ENCODE data around the gene ZBTB7A.

GRCh38 chr19:4090356-4091220, 23.9 kb upstream of the ZBTB7A start:
- TF ChIP-seq, protein P1, sequence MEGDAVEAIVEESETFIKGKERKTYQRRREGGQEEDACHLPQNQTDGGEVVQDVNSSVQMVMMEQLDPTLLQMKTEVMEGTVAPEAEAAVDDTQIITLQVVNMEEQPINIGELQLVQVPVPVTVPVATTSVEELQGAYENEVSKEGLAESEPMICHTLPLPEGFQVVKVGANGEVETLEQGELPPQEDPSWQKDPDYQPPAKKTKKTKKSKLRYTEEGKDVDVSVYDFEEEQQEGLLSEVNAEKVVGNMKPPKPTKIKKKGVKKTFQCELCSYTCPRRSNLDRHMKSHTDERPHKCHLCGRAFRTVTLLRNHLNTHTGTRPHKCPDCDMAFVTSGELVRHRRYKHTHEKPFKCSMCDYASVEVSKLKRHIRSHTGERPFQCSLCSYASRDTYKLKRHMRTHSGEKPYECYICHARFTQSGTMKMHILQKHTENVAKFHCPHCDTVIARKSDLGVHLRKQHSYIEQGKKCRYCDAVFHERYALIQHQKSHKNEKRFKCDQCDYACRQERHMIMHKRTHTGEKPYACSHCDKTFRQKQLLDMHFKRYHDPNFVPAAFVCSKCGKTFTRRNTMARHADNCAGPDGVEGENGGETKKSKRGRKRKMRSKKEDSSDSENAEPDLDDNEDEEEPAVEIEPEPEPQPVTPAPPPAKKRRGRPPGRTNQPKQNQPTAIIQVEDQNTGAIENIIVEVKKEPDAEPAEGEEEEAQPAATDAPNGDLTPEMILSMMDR (IDR thresholded peaks at IDR 0.05; ENCODE audit: insufficient read depth, low read length): no peak
- TF ChIP-seq POLR2AphosphoS5 (IDR thresholded peaks at IDR 0.05; ENCODE audit: low read depth) (no peak), GABPA (IDR thresholded peaks at IDR 0.05; ENCODE audit: low read depth) (no peak)

Measured in HL-60 (cell line).